Erythroblast (primary cell): Measurements from ENCODE around the gene USH1G.

ENCODE experiments used
- GATA1 ChIP-seq: IDR thresholded peaks from 2 replicates; pipeline ENCODE4 v1.6.1; 2011; ENCODE audit warnings: low read depth, mild to moderate bottlenecking, control low read depth, low read length, moderate library complexity
- POLR2A ChIP-seq: IDR thresholded peaks from 2 replicates; pipeline ENCODE4 v1.6.1; 2011; ENCODE audit warnings: mild to moderate bottlenecking, low read length

GRCh38 chr17:74922694-74923537, at the start of gene USH1G:
- TF ChIP-seq POLR2A = no peak
- no peak for TF ChIP-seq GATA1
